GM18870 (cell line): ENCODE data around the gene PARD3.
"Not testable (repeated sequence)": the region's sequence is repeated elsewhere in the genome, so short reads cannot be mapped to it uniquely, and the experiment has no call there.

Source experiments
- ATAC-seq: cut with Tn5 transposase; IDR thresholded peaks from one replicate; pipeline ENCODE4 v1.9.1; 2021; ENCODE audit warnings: moderate library complexity; ENCODE audit not compliant: unreplicated experiment

PARD3 gene

DNA sequence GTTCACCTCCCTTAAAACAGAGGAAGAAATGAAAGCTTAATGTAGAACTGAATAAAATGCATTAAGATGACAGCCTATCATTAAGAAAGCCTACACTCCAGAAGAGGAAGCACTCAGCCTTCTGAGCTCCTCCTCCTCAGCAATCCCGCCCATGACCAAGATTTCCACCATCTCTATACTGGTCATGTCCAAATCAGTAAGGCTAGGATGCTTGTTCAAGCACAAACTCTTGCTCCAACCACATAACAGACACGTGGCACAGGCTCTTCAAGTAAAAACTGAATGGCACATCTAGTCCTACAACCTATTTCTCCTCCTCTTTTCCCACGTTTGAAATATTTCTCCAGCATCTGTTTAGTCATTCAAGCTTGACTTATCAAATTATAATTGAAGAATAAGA is 454.1 kb downstream of the PARD3 start:
- no peak for ATAC-seq

DNA sequence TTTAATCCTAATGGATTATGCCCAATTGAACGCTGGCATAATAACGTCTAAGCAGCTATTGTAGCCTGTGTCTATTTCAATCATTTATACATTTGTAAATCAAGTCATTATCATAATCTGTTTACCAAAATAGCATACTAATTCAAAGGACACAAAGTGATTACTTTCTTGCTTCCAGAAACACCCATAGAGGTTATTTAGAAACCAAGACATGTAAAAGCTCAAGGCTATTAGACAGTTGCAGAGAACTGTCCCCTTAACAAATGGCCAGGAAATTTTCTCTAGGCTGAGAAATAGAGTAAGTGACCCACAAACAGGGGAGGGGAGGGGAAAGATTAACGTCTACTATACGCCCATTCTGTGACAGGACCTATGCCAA is 455.7 kb downstream of the PARD3 start:
- ATAC-seq, result no peak

DNA sequence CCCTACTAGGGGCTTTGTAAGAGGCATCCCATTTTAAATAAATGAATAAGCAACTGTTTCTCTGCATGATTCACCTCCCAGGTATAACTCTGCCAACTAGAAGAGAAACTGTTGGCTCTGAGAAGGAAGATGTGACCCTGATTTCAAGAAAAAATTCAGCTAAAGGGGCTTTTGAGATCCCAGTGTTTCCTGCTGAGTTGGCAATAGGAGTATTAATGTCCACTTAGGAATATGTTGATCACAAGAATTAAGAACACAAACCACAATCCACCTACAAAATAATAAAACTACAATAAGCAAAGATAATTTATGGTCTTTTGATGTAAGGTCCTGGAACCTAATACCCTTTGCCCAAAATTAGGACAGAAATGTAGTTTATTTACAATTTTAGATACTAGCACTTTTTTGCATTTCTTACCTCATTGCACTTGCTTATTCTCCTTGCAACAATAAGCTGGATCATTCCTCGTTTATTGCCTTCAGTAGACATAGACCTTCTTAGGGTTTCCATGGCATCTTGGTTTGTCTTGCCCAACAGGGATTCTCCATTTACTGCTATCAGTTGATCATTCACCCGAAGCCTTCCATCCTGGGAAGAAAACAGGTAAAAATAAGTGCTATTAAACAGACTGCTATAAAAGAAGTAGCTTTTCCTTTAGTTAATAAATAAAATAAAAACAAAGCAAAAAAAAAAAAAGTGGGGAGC is 456.2 kb downstream of the PARD3 start:
- ATAC-seq, result no peak

DNA sequence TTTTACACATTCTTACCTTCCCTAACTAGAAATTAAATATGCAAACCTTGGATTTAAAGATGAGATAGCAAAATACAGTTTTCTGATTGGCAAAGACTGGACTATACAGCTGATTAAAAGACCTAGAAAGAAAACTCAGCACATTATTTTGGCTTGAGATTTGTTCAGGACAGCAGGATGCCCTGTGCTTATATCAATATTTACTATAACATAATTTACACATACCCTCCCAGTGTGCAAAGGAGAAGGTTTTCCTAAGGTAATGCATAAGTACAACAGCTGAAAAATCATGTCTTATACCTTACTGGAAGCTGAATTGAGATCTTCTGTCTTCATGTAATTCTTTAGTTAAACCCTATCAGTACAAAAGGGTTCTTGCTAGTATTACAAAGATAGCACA is 458.6 kb downstream of the PARD3 start:
- ATAC-seq, result no peak

DNA sequence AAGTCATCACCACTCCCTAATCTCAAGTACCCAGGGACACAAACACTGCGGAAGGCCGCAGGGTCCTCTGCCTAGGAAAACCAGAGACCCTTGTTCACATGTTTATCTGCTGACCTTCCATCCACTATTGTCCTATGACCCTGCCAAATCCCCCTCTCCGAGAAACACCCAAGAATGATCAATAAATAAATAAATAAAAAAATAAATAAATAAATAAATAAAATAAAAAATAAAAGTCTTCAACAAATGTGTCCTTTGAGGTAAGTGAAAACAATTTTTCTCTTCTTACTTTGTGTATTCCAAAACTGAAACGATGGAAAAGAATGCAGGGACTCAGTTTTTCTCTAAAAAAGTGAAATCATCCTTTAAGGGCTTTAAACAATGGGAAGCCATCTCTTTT is 461.6 kb downstream of the PARD3 start:
- ATAC-seq, result not testable (repeated sequence)

DNA sequence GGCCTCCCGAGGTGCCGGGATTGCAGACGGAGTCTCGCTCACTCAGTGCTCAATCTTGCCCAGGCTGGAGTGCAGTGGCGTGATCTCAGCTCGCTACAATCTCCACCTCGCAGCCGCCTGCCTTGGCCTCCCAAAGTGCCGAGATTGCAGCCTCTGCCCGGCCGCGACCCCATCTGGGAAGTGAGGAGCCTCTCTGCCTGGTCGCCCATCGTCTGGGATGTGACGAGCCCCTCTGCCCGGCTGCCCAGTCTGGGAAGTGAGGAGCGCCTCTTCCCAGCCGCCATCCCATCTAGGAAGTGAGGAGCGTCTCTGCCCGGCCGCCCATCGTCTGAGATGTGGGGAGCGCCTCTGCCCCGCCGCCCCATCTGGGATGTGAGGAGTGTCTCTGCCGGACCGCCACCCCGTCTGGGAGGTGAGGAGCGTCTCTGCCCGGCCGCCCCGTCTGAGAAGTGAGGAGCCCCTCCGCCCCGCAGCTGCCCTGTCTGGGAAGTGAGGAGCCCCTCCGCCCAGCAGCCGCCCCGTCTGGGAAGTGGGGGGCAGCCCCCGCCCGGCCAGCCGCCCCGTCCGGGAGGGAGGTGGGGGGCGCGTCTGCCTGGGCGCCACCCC is 462.4 kb downstream of the PARD3 start:
- not testable (repeated sequence) for ATAC-seq

DNA sequence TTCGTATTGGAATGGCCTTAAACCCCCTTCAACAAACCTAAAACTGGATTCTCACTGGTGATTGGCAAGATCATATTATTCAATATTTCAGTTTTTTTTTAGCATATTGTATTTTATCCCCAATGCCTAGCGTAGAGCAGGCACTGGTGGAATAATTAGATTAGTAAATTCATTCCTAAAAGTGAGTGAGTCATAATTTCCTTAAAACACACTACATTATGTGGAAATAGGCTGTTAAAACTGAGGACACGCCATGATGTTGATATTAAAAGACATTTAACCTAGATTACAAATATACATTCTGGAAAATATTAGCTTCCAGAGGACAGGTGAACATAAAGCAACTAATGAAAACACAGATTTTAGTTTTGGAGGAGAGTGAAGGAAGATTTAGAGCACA is 463.9 kb downstream of the PARD3 start:
- no peak for ATAC-seq

DNA sequence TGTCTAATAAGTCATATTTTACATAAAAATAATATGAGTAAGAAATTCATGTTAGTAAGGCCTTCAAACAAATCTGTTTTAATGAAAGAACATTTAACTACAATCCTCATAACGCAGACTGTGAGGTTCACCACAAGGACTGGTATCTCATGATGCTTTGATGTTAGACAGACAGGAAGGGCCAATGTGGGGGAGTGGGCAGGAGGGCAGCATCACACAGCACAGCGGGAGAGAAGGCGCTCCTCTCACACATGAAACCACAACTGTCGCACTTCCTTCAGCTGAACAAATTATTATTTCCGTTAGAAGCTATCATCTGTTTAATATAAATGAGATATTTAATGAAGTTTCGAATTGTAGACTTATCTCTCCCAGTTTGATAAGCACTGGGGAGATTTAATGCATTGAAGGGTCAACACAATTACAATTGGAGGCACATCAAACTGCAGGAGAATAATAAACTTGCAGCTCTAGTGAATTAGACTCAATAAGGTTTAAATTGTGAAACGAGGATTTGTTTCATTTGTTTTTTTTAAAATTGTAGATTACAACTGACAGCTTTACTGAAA is 466.1 kb downstream of the PARD3 start:
- no peak for ATAC-seq

DNA sequence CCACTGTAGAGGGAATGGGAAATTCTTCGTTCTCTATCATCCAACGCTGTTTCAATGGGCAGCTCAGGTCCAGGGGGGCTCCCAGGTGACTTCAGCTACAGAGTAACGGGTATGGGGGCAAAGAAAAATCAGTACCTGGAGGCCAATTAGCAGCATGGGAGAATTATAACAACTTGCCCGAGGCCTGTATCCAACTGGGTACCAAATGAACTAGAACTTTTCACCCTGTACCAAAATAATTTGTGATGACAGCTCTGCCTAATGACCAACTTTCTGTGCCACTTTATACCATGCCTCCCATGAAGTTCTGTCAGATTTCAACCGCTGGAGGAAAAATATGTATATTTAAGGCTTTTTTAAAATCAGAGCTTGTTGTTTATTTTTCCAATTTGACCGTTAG is 467.1 kb downstream of the PARD3 start:
- ATAC-seq, result no peak

DNA sequence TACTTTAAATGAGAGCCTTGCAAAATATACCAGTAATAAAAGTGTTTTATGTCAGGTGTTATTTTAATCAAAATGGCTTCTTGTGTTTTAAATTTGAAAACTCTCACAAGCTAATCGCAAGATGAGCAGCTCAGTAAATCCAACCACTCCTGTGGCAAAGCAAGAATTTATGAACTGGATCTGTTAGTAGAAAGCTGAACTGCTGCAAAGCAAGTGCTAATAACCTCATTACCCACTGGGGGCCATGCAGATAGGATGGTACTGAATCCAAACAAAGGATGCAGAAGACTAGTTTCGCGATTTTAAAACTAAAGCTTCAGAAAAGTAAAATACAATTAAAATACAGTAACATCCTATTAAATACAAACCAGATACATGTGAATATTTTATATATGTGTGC is 468.0 kb downstream of the PARD3 start:
- ATAC-seq, result no peak

DNA sequence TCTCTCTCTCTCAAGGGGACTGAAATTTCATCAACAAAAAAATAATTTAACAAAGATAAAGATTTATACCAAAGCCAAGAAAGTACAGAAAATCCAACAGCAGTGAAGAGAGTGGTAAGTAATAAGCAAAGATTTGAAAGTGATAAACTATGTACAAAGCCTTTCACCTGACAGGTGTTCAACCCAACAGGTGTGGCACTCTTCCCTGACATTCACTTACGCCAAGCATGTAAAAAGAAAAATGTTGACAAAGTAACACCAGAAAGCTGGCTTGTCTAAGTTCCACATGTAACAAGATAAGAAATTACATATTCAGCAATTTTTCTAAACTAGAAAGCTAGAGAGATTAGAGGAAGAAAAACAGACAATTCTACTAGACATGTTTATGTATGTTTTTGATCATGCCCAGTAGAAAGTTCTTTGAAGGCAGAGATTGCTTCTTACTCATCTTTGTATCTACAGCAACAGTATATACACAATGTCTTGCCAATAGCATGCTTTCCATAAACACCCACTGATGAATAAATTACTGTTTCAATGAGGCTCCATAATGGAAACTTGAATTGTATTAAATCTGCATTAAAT is 468.5 kb downstream of the PARD3 start:
- ATAC-seq, result no peak

DNA sequence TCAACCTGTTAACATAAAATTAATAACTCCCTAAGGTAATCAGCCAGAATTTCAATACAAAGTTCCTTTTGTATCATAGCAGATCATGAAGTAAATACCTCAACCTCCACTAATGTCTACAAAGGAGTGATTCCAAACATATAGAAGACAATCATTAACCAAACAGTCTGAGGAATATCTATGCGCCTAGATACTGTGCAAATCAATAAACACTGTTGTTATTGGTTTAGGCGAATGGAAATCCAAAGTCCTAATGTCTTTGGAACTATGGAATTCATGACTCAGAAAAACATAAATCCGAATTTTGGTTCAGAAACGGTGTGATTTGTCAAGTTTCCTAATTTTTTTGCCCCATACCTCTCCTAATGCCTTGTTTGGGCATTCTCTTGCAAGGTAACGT is 469.7 kb downstream of the PARD3 start:
- ATAC-seq, result no peak

DNA sequence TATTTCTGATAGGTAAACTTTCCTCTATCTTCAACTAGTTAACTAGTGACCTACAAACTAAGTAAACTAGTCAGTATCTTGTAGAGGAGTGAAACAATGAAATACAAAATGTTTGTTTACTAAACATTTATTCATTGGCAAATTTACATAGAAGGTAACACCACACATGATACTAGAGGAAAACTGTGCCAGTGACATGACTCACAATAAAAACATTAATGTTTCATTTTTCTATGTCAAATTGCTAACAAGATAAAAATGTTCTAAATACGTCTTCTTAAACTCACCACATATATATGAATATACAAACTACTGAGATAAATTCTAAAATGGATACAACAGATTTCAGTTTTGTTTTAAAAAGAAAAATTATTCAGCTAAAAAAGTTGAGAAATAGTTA is 471.3 kb downstream of the PARD3 start:
- ATAC-seq, result no peak

DNA sequence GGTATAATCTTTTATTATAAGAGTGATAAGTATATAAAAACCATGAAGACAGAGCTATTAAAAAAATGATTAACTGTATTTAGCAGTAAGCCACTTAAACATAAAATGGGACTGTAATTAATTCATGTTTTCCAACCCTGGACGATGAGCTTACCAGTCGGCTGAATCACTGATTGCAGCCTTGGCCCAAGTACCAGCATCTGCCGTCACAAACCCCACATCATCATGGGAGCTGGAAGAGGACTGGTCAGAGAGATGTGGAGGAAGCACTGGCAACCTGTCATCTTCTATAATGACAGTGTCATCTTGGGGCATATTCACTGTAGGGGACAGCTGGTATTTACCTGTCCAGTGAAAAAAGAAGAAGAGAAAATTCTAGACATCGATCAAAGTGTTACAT is 473.6 kb downstream of the PARD3 start:
- ATAC-seq, result no peak

DNA sequence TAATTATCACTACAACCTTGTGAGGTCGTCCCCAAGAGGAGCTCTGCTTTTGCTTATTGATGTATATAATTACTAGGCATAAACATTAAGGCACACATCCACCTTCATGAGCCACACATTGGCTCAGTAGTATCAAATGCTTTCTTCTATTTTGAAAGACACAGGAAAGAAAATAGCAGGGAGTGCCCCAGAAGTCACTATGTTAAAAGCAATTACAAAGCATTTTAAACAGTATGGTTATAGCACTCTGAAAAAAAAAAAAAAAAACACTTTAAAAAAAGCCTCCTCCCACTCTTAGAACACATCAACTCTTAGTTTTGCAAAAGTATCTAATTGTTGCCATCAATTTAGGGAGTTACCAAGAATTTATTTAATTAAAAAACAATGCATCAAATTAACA is 474.2 kb downstream of the PARD3 start:
- ATAC-seq, result no peak

DNA sequence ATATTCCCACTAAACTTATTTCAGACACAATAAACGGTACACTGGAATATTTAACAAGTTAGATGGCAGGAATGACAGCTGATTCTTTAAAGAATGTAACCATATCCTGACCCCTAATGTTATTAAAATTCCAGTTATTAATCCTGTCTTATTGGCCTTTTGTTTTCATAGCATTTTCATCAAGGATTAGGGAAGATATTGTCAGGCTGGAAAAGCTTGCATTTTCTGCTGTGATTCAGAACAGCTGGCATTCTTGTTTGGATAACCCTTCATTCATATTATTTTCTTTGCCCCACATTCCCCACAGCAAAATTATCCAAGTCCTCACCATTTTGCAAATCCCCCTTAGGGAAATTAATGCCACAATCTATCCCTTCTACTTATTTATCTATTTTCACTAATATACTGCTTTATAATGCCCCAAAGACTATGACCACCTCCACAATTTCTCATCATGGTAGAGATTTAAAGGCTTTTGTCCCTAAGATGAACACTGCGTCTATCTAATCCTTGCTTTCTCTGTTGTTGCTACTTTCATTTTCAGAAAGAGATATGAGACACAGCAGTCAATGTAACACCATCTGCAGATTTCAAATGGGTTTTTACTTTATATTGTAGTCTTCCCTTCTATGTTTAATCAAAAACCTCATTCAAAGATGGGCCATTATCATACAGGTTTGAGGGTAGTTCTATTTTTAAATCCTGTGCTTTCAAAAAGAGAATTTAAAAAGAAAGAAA is 475.1 kb downstream of the PARD3 start:
- ATAC-seq, result no peak

DNA sequence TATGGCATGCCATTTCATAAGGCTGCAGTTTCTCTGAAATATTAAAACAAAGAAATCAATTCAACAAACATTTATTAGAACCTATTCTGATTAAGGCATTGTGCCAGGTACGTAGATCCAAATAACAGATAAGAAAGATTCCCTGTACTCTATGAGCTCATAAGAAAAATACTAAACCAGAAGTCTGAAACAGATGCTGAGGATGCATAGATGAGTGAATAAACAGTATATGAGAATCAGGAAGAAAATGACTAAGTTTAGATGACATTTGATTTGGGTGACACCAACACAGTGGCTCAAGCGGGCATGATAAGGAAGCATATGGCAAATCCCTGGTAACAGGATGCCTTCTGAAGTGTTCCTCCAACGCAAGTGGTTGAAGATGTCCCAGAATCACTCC is 477.2 kb downstream of the PARD3 start:
- ATAC-seq, result no peak

DNA sequence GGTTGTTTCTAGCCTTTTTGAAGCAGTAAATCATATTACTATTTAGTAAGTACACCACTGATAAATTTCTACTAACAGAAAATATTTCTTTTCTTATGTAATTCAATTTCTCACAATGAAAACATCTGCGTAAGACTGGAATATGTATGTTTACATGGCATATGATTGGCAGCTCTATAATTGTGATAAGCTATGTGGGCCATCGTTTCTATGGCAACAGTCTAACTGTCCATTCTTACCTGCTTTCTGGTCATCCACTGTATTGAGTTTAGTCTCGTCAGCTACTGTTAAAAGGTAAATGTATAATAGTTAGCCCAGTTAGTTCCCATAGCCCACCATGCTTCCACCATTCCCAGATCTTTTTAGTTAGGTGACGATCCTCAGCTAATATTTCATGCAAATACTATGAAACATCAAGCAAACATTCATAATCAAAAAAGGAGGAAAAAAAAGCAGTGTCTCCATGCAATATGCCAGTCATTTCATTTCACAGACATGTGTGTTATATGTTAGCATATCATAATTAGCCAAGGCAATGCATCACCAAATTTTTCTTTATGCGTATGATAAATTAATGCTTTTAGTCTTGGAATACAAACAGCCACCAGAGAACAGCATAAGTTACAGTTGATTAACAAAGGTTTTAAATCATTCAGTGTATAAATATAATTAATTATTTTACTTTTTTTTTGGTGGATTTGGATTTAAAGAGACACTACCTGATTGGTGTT is 479.0 kb downstream of the PARD3 start:
- no peak for ATAC-seq

DNA sequence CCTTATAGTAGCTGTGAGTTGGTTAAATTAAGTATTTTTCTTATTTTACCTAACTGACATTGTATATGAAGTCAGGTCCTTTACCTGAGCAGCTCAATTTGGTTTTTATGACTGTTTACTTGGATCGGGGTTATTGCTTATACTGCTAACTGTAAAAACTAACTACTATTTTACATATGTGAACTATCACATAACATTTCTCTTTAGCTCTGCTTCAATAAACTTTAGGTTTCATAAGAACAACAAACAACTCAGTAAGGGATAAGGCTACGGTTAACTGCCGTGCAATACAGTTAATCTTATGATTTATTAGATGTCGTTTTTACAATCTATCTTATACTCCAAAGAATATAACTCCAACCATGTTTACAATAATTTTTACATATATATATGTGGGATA is 480.2 kb downstream of the PARD3 start:
- ATAC-seq, result no peak

DNA sequence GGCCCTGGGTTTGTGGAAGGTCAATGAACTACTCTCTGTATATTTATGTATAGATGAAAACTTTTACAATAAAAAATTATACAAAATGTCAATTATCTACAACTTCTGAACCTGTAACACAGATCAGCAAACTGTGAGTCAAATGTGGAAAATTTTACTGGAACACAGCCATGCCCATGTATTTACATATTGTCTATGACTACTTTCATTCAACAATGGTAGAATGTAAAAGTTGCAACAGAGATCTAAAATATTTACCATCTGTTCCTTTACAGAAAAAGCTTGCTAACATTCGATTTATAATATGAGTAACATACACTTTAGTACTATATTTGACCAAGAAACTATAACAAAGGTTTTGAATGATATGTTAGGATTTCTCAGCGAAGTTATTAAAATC is 481.6 kb downstream of the PARD3 start:
- ATAC-seq, result no peak

DNA sequence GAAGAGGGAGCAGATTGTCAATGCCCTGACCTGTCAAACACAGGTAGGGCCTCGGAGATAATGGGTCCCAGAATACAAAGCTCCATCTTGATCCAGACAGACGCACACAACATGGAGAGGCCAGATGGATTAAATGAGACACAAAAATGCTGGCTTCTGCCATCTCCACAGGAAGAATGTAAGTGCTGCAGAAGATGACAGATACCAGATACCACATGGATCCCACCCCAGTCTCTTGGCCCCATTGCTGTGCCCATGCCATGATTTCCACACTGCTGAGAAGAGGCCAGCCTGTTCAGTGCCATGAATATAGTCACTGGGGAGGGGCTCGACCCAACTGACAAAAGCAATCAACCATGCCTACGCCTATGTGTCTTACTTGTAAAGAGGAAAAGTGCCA is 487.9 kb downstream of the PARD3 start:
- no peak for ATAC-seq
